HEK293 (cell line): ENCODE data around the gene CRACDL.

ENCODE experiments used
- CTCF ChIA-PET: fragments of 350-600 bp; formaldehyde crosslinking; extraction: SDS; loops from one replicate; lab custom pipeline; 2021; ENCODE audit warnings: antibody characterized with exemption; lab: Yijun Ruan, JAX
- POLR2A ChIA-PET: fragments of 300-600 bp; formaldehyde crosslinking; extraction: SDS; loops from one replicate; lab custom pipeline; 2020; ENCODE audit warnings: antibody characterized with exemption, inconsistent platforms; lab: Yijun Ruan, JAX
- H3K27ac ChIP-seq: fragments of 200-500 bp; sonication (Bioruptor generic); 2 replicates; pipeline ENCODE4 v1.5.1; 2014; ENCODE audit warnings: low read depth, low read length, control low read depth, inconsistent platforms; ENCODE audit errors: extremely low read depth
- H3K36me3 ChIP-seq, 2 experiments: fragments of 200-500 bp in 1 of 2; sonication (Bioruptor generic) in 1 of 2; 1 replicate in 1 of 2; 2 replicates in 1 of 2; pipeline ENCODE4 v1.5.1; 2014 to 2017; ENCODE audit warnings: inconsistent platforms in 2 of 2, low read length in 2 of 2; ENCODE audit not compliant: control insufficient read depth in 2 of 2, insufficient read depth in 1 of 2
- H3K4me1 ChIP-seq: fragments of 200-500 bp; sonication (Bioruptor generic); 2 replicates; pipeline ENCODE4 v1.5.1; 2014; ENCODE audit warnings: mild to moderate bottlenecking, low read length, inconsistent platforms; ENCODE audit not compliant: control insufficient read depth, insufficient read depth
- H3K4me3 ChIP-seq: 2 replicates; pipeline ENCODE4 v1.5.1; 2011; ENCODE audit warnings: low read depth, mild to moderate bottlenecking, control low read depth, low read length, moderate library complexity
- H3K9me3 ChIP-seq: fragments of 200-500 bp; sonication (Bioruptor generic); 2 replicates; pipeline ENCODE4 v1.5.1; 2014; ENCODE audit warnings: low read depth, low read length, inconsistent platforms; ENCODE audit not compliant: control insufficient read depth, insufficient read depth
- EGR2 ChIP-seq: fragments of 450-650 bp; formaldehyde crosslinking; IDR thresholded peaks from 2 replicates; pipeline ENCODE4 v1.5.1; 2016; ENCODE audit warnings: low read depth, missing biosample characterization, missing genetic modification characterization
- GLI4 ChIP-seq: fragments of 450-650 bp; formaldehyde crosslinking; IDR thresholded peaks from 2 replicates; pipeline ENCODE4 v1.5.1; 2016; ENCODE audit warnings: missing biosample characterization, missing genetic modification characterization
- MZF1 ChIP-seq: fragments of 450-650 bp; formaldehyde crosslinking; IDR thresholded peaks from 2 replicates; pipeline ENCODE4 v1.5.1; 2017; ENCODE audit warnings: missing biosample characterization, missing genetic modification characterization, borderline replicate concordance
- PRDM2 ChIP-seq: fragments of 450-650 bp; formaldehyde crosslinking; IDR thresholded peaks from 2 replicates; pipeline ENCODE4 v1.5.1; 2016; ENCODE audit warnings: missing biosample characterization, missing genetic modification characterization, borderline replicate concordance
- SP2 ChIP-seq: fragments of 450-650 bp; formaldehyde crosslinking; IDR thresholded peaks from 2 replicates; pipeline ENCODE4 v1.5.1; 2016; ENCODE audit warnings: missing biosample characterization, missing genetic modification characterization
- ZNF10 ChIP-seq: fragments of 450-650 bp; formaldehyde crosslinking; IDR thresholded peaks from 2 replicates; pipeline ENCODE4 v1.5.1; 2017; ENCODE audit warnings: missing biosample characterization, missing genetic modification characterization
- ZNF140 ChIP-seq: fragments of 450-650 bp; formaldehyde crosslinking; IDR thresholded peaks from 2 replicates; pipeline ENCODE4 v1.5.1; 2016; ENCODE audit warnings: missing biosample characterization, missing genetic modification characterization
- ZNF169 ChIP-seq: fragments of 450-650 bp; formaldehyde crosslinking; IDR thresholded peaks from 2 replicates; pipeline ENCODE4 v1.5.1; 2016; ENCODE audit warnings: missing biosample characterization, missing genetic modification characterization
- ZNF184 ChIP-seq: fragments of 450-650 bp; IDR thresholded peaks from 2 replicates; pipeline ENCODE4 v1.5.1; 2018; ENCODE audit warnings: missing biosample characterization, mild to moderate bottlenecking, missing genetic modification characterization
- ZNF239 ChIP-seq: fragments of 450-650 bp; formaldehyde crosslinking; IDR thresholded peaks from 2 replicates; pipeline ENCODE4 v1.5.1; 2016; ENCODE audit warnings: missing biosample characterization, missing genetic modification characterization
- ZNF302 ChIP-seq: fragments of 450-650 bp; formaldehyde crosslinking; IDR thresholded peaks from 2 replicates; pipeline ENCODE4 v1.5.1; 2016; ENCODE audit warnings: missing biosample characterization, missing genetic modification characterization, low read depth
- ZNF426 ChIP-seq: fragments of 450-650 bp; formaldehyde crosslinking; IDR thresholded peaks from 2 replicates; pipeline ENCODE4 v1.5.1; 2017; ENCODE audit warnings: missing biosample characterization, missing genetic modification characterization, mild to moderate bottlenecking, inconsistent platforms, moderate library complexity
- ZNF501 ChIP-seq: fragments of 450-650 bp; formaldehyde crosslinking; IDR thresholded peaks from 2 replicates; pipeline ENCODE4 v1.5.1; 2016; ENCODE audit warnings: missing biosample characterization, missing genetic modification characterization
- ZNF510 ChIP-seq: fragments of 450-650 bp; formaldehyde crosslinking; IDR thresholded peaks from 2 replicates; pipeline ENCODE4 v1.5.1; 2018; ENCODE audit warnings: mild to moderate bottlenecking, missing genetic modification characterization, missing biosample characterization; ENCODE audit not compliant: insufficient replicate concordance
- ZNF558 ChIP-seq: fragments of 450-650 bp; formaldehyde crosslinking; IDR thresholded peaks from 2 replicates; pipeline ENCODE4 v1.5.1; 2016; ENCODE audit warnings: missing biosample characterization, missing genetic modification characterization
- ZNF624 ChIP-seq: fragments of 450-650 bp; formaldehyde crosslinking; IDR thresholded peaks from 2 replicates; pipeline ENCODE4 v1.5.1; 2017; ENCODE audit warnings: missing biosample characterization, missing genetic modification characterization
- ZNF645 ChIP-seq: fragments of 450-650 bp; formaldehyde crosslinking; IDR thresholded peaks from 2 replicates; pipeline ENCODE4; 2016; ENCODE audit warnings: missing biosample characterization, missing genetic modification characterization
- ZNF654 ChIP-seq: fragments of 450-650 bp; formaldehyde crosslinking; IDR thresholded peaks from 2 replicates; pipeline ENCODE4 v1.5.1; 2016; ENCODE audit warnings: low read depth, missing biosample characterization, missing genetic modification characterization
- ZNF658 ChIP-seq: fragments of 450-650 bp; formaldehyde crosslinking; IDR thresholded peaks from 2 replicates; pipeline ENCODE4; 2016; ENCODE audit warnings: missing biosample characterization, missing genetic modification characterization
- ZNF707 ChIP-seq: fragments of 450-650 bp; formaldehyde crosslinking; IDR thresholded peaks from 2 replicates; pipeline ENCODE4 v1.5.1; 2016; ENCODE audit warnings: missing biosample characterization, missing genetic modification characterization
- ZNF76 ChIP-seq: fragments of 450-650 bp; formaldehyde crosslinking; IDR thresholded peaks from 2 replicates; pipeline ENCODE4; 2016; ENCODE audit warnings: low read depth, missing biosample characterization, missing genetic modification characterization, borderline replicate concordance
- ZSCAN23 ChIP-seq: fragments of 450-650 bp; formaldehyde crosslinking; IDR thresholded peaks from 2 replicates; pipeline ENCODE4 v1.5.1; 2016; ENCODE audit warnings: missing biosample characterization, missing genetic modification characterization
- TF ChIP-seq, protein P1 (sequence below): fragments of 450-650 bp; IDR thresholded peaks from 2 replicates; pipeline ENCODE4 v1.5.1; 2018; ENCODE audit warnings: missing biosample characterization, mild to moderate bottlenecking, missing genetic modification characterization

The CRACDL gene

GRCh38 chr2:98921062-98921461 lies 15.0 kb downstream of the CRACDL start:
- no peaks in the 10 kb centered on the region for H3K9me3 ChIP-seq
- H3K4me3 ChIP-seq, result no peak overlapping the region
- TF ChIP-seq ZNF426 (tag by site-specific recombination) (no peak), ZNF624 (tag by site-specific recombination) (no peak), ZNF184 (tag by site-specific recombination) (no peak), ZNF302 (no peak), ZNF501 (no peak), ZNF645 (tag by site-specific recombination) (no peak), ZNF510 (no peak), ZNF76 (tag by site-specific recombination) (no peak)
- H3K4me1 ChIP-seq, result no peaks in the 10 kb centered on the region
- H3K27ac ChIP-seq, result no peak overlapping the region
- ChIA-PET POLR2A (no interaction called here), CTCF (no interaction called here)
- no peaks in the 10 kb centered on the region for H3K36me3 ChIP-seq

- Histone ChIP-seq H3K9me3 (no peaks in the 10 kb centered on the region), H3K4me1 (no peaks in the 10 kb centered on the region), H3K36me3 (no peaks in the 10 kb centered on the region), H3K27ac (no peak overlapping the region), H3K4me3 (no peak overlapping the region)
- ChIA-PET POLR2A (no interaction called here), CTCF (no interaction called here)
- TF ChIP-seq ZNF140 (tag by site-specific recombination) (no peak), ZNF654 (tag by site-specific recombination) (no peak), EGR2 (tag by site-specific recombination) (no peak), ZSCAN23 (no peak), ZNF707 (no peak), ZNF558 (no peak), ZNF169 (tag by site-specific recombination) (no peak), GLI4 (tag by site-specific recombination) (no peak), ZNF658 (no peak), SP2 (tag by site-specific recombination) (no peak), MZF1 (tag by site-specific recombination) (no peak), ZNF239 (tag by site-specific recombination) (no peak), ZNF624 (tag by site-specific recombination) (no peak), ZNF10 (tag by site-specific recombination) (no peak), PRDM2 (tag by site-specific recombination) (no peak)
- TF ChIP-seq, protein P1, sequence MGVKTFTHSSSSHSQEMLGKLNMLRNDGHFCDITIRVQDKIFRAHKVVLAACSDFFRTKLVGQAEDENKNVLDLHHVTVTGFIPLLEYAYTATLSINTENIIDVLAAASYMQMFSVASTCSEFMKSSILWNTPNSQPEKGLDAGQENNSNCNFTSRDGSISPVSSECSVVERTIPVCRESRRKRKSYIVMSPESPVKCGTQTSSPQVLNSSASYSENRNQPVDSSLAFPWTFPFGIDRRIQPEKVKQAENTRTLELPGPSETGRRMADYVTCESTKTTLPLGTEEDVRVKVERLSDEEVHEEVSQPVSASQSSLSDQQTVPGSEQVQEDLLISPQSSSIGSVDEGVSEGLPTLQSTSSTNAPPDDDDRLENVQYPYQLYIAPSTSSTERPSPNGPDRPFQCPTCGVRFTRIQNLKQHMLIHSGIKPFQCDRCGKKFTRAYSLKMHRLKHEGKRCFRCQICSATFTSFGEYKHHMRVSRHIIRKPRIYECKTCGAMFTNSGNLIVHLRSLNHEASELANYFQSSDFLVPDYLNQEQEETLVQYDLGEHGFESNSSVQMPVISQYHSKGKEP (tag by site-specific recombination), result no peak
These were observed 19.0 kb downstream of the CRACDL start for GRCh38 chr2:98917031-98917471.
